Hepatocyte (in vitro differentiated cells): ENCODE results near the gene ASXL1. TPM values are rescaled to one million over a fixed set of nuclear protein-coding genes. Genes with fewer than 3 reads are reported as not detected.
"Not testable (repeated sequence)": the region's sequence is repeated elsewhere in the genome, so short reads cannot be mapped to it uniquely, and the experiment has no call there.

Source experiments
- DNase-seq: peaks from one replicate; pipeline ENCODE4 v3.0.0-alpha.2; 2016; ENCODE audit warnings: low spot score
- H2AFZ ChIP-seq: fragments of 200-600 bp; sonication (generic); 2 replicates; pipeline ENCODE4 v1.6.0; 2016; ENCODE audit warnings: antibody characterized with exemption, mild to moderate bottlenecking
- H3K27ac ChIP-seq: fragments of 200-600 bp; sonication (generic); 2 replicates; pipeline ENCODE4 v1.5.1; 2016; ENCODE audit warnings: mild to moderate bottlenecking
- H3K27me3 ChIP-seq: fragments of 200-600 bp; sonication (generic); 2 replicates; pipeline ENCODE4 v1.6.1; 2016
- H3K36me3 ChIP-seq: fragments of 200-600 bp; sonication (generic); replicated peaks from 2 replicates; pipeline ENCODE4 v1.5.1; 2016; ENCODE audit warnings: low read depth; ENCODE audit not compliant: insufficient read depth
- H3K4me1 ChIP-seq: fragments of 200-600 bp; sonication (generic); 2 replicates; pipeline ENCODE4 v1.5.1; 2016; ENCODE audit warnings: mild to moderate bottlenecking, moderate library complexity; ENCODE audit not compliant: insufficient read depth
- H3K4me2 ChIP-seq: fragments of 200-600 bp; sonication (generic); 2 replicates; pipeline ENCODE4 v1.6.0; 2016
- H3K4me3 ChIP-seq: fragments of 200-600 bp; sonication (generic); 2 replicates; pipeline ENCODE4 v1.5.1; 2016; ENCODE audit warnings: mild to moderate bottlenecking
- H3K79me2 ChIP-seq: fragments of 200-600 bp; sonication (generic); 2 replicates; pipeline ENCODE4 v1.6.0; 2017; ENCODE audit warnings: mild to moderate bottlenecking
- H3K9me2 ChIP-seq: fragments of 200-600 bp; sonication (generic); replicated peaks from 2 replicates; pipeline ENCODE4 v1.6.0; 2017; ENCODE audit warnings: mild to moderate bottlenecking; ENCODE audit not compliant: insufficient read depth
- H3K9me3 ChIP-seq: fragments of 200-600 bp; sonication (generic); 2 replicates; pipeline ENCODE4 v1.5.1; 2016; ENCODE audit warnings: low read depth, mild to moderate bottlenecking
- H4K20me1 ChIP-seq: fragments of 200-600 bp; sonication (generic); 2 replicates; pipeline ENCODE4 v1.6.0; 2016; ENCODE audit warnings: mild to moderate bottlenecking; ENCODE audit not compliant: insufficient read depth, poor library complexity, severe bottlenecking
- EZH2 ChIP-seq: fragments of 200-600 bp; sonication (generic); IDR thresholded peaks from 2 replicates; pipeline ENCODE4 v1.6.1; 2016; ENCODE audit warnings: antibody characterized with exemption, mild to moderate bottlenecking, borderline replicate concordance
- EZH2phosphoT487 ChIP-seq: fragments of 200-600 bp; sonication (generic); IDR thresholded peaks from one replicate; pipeline ENCODE4 v1.6.1; 2018; ENCODE audit warnings: antibody characterized with exemption, mild to moderate bottlenecking, low read depth, moderate library complexity; ENCODE audit not compliant: unreplicated experiment, severe bottlenecking
- WGBS: methylation state at CpG from one replicate; pipeline ENCODE4 v1.1.6; 2016; ENCODE audit warnings: low lambda C conversion rate; ENCODE audit errors: missing lambda C conversion rate; 5-methylcytosine and 5-hydroxymethylcytosine counted together
- polyA plus RNA-seq: library from polyadenylated mRNA; unstranded; fragments of >200 nt; fragmentation: Nextera tagmentation; extraction: Ambion mirVana; gene quantifications from 2 replicates; pipeline ENCODE4 v1.2.1, GENCODE V29; 2016
- total RNA-seq: library from RNA; depleted of rRNA; stranded (reverse); fragments of >200 nt; gene quantifications from 2 replicates; pipeline ENCODE4 v1.2.3, GENCODE V29; 2014
- TF ChIP-seq, protein P1 (sequence below): fragments of 200-600 bp; sonication (generic); IDR thresholded peaks from 2 replicates; pipeline ENCODE4 v1.5.1; 2016; ENCODE audit warnings: antibody characterized with exemption, mild to moderate bottlenecking; ENCODE audit not compliant: poor library complexity

ASXL1 gene
- total and polyA plus RNA-seq, 2 experiments from 2014 or later: 82.0 to 95.6 TPM

DNA sequence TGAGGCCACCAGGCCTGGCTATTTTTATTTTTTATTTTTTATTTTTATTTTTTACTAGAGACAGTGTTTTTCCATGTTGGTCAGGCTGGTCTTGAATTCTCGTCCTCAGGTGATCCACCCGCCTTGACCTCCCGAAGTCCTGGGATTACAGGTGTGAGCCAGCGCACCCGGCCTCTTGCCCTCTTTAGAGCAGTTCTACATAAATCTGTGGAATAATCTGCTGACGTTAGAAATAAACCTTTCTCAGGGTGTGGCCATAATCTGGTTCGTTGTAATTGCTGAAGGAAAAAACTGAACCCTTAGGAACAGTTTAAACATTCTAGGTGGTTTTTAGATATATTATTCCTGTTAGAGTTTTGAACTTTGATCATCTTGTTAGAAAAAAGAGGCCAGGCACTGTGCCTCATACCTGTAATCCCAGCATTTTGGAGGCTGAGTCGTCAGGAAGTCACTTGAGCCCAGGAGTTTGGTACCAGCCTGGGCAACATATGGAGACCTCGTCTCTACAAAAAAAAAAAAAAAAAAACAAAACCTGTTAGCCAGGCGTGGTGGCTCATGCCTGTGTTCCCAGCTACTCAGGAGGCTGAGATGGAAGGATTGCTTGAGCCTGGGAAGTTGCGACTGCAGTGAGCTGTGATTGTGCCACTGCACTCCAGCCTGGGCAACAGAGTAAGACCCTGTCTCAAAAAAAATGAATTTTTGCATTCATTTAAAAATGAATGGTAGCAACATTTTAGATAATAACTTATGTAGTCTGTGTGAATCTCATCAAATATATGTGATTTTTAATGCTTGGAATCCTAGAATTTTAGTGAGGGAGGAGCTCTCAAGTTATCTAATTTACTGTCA, 24.2 kb downstream of the ASXL1 start:
- H3K79me2 ChIP-seq: peaks cover 97% of the 10 kb centered on the region
- H3K36me3 ChIP-seq: no peaks in the 10 kb centered on the region
- H3K4me1 ChIP-seq: peaks cover 21% of the 10 kb centered on the region
- peaks cover 23% of the 10 kb centered on the region for H4K20me1 ChIP-seq
- no peaks in the 10 kb centered on the region for H3K9me2 ChIP-seq
- H3K9me3 ChIP-seq: no peaks in the 10 kb centered on the region
- H2AFZ ChIP-seq: no peak overlapping the region
- H3K4me3 ChIP-seq: no peak overlapping the region
- no peak for DNase-seq
- TF ChIP-seq EZH2phosphoT487: no peak
- TF ChIP-seq EZH2: no peak
- TF ChIP-seq, protein P1, sequence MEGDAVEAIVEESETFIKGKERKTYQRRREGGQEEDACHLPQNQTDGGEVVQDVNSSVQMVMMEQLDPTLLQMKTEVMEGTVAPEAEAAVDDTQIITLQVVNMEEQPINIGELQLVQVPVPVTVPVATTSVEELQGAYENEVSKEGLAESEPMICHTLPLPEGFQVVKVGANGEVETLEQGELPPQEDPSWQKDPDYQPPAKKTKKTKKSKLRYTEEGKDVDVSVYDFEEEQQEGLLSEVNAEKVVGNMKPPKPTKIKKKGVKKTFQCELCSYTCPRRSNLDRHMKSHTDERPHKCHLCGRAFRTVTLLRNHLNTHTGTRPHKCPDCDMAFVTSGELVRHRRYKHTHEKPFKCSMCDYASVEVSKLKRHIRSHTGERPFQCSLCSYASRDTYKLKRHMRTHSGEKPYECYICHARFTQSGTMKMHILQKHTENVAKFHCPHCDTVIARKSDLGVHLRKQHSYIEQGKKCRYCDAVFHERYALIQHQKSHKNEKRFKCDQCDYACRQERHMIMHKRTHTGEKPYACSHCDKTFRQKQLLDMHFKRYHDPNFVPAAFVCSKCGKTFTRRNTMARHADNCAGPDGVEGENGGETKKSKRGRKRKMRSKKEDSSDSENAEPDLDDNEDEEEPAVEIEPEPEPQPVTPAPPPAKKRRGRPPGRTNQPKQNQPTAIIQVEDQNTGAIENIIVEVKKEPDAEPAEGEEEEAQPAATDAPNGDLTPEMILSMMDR: no peak
- WGBS: 87% methylated on average over 11 of the region's 11 CpGs
- H3K27me3 ChIP-seq: no peaks in the 10 kb centered on the region
- H3K4me2 ChIP-seq: no peak overlapping the region
- peak overlapping the region; percentile 29 for H3K27ac ChIP-seq

GRCh38 chr20:32383441-32383840, 25.3 kb downstream of the ASXL1 start:
- not testable (repeated sequence) for H3K4me2 ChIP-seq, H3K9me2 ChIP-seq, H3K9me3 ChIP-seq, H3K4me3 ChIP-seq, DNase-seq, H3K27ac ChIP-seq, H3K36me3 ChIP-seq, H3K27me3 ChIP-seq, H2AFZ ChIP-seq
- H3K79me2 ChIP-seq: peaks cover 97% of the 10 kb centered on the region
- H3K4me1 ChIP-seq: peaks cover 22% of the 10 kb centered on the region
- H4K20me1 ChIP-seq: peaks cover 34% of the 10 kb centered on the region
- over 99% methylated on average over 9 of the region's 9 CpGs for WGBS

- Histone ChIP-seq H3K9me3 (no peaks in the 10 kb centered on the region), H3K4me2 (no peak overlapping the region), H3K36me3 (no peaks in the 10 kb centered on the region), H3K79me2 (peaks cover 97% of the 10 kb centered on the region), H2AFZ (no peak overlapping the region), H4K20me1 (peaks cover 53% of the 10 kb centered on the region), H3K4me1 (peaks cover 27% of the 10 kb centered on the region), H3K27me3 (no peaks in the 10 kb centered on the region), H3K4me3 (no peak overlapping the region), H3K27ac (peak overlapping the region; percentile 6), H3K9me2 (no peaks in the 10 kb centered on the region)
- 95% methylated on average over 3 of the region's 3 CpGs for WGBS
- TF ChIP-seq EZH2phosphoT487 (no peak), EZH2 (no peak)
- TF ChIP-seq, protein P1: no peak
- no peak for DNase-seq
Observed at GRCh38 chr20:32385541-32385940, 27.4 kb downstream of the ASXL1 start.

GRCh38 chr20:32386091-32386490, 28.0 kb downstream of the ASXL1 start:
- no peak for DNase-seq
- Histone ChIP-seq H3K4me1 (peaks cover 27% of the 10 kb centered on the region), H3K9me3 (no peaks in the 10 kb centered on the region), H3K4me2 (no peak overlapping the region), H3K27ac (peak overlapping the region; percentile 14), H4K20me1 (peaks cover 56% of the 10 kb centered on the region), H3K9me2 (no peaks in the 10 kb centered on the region), H2AFZ (no peak overlapping the region), H3K4me3 (no peak overlapping the region), H3K27me3 (no peaks in the 10 kb centered on the region), H3K79me2 (peaks cover 97% of the 10 kb centered on the region), H3K36me3 (no peaks in the 10 kb centered on the region)
- 100% methylated on average over 1 of the region's 1 CpG for WGBS
- TF ChIP-seq EZH2: no peak
- TF ChIP-seq EZH2phosphoT487: peak; percentile 50
